Activated CD4-positive, alpha-beta T cell treated with anti-CD3 and anti-CD28 coated beads for 1 hour (primary cell): ENCODE results near the gene FNTB.

Source experiments
- DNase-seq: peaks from one replicate; pipeline ENCODE4 v3.0.0-alpha.2; 2020

The FNTB gene

GRCh38 chr14:64983439-64984310 lies 3.0 kb upstream of the FNTB start:
- DNase-seq = no peak

GRCh38 chr14:64987438-64987767 lies 708 bp downstream of the FNTB start:
- DNase-seq = no peak

GRCh38 chr14:64990296-64990695 lies 3.6 kb downstream of the FNTB start:
- DNase-seq = no peak

- no peak for DNase-seq
These were observed 4.2 kb downstream of the FNTB start for GRCh38 chr14:64990939-64991338.

- no peak for DNase-seq
These were observed 5.7 kb downstream of the FNTB start for GRCh38 chr14:64992328-64992885.

GRCh38 chr14:64993266-64993930 lies 6.7 kb downstream of the FNTB start:
- no peak for DNase-seq

GRCh38 chr14:64994540-64994939 lies 7.8 kb downstream of the FNTB start:
- no peak for DNase-seq

GRCh38 chr14:64995291-64995690 lies 8.6 kb downstream of the FNTB start:
- no peak for DNase-seq

GRCh38 chr14:64997108-64997794 lies 10.6 kb downstream of the FNTB start:
- no peak for DNase-seq

- DNase-seq = no peak
These were observed 11.8 kb downstream of the FNTB start for GRCh38 chr14:64998455-64998931.

- no peak for DNase-seq
These were observed 14.3 kb downstream of the FNTB start for GRCh38 chr14:65000898-65001591.

- DNase-seq = no peak
These were observed 15.0 kb downstream of the FNTB start for GRCh38 chr14:65001723-65002122.

GRCh38 chr14:65002586-65003210 lies 16.0 kb downstream of the FNTB start:
- no peak for DNase-seq

- DNase-seq = no peak
These were observed 16.7 kb downstream of the FNTB start for GRCh38 chr14:65003394-65003793.

- no peak for DNase-seq
These were observed 19.6 kb downstream of the FNTB start for GRCh38 chr14:65006261-65006721.

- DNase-seq = no peak
These were observed 20.5 kb downstream of the FNTB start for GRCh38 chr14:65007202-65007601.

- no peak for DNase-seq
These were observed 23.7 kb downstream of the FNTB start for GRCh38 chr14:65010211-65010931.

- DNase-seq = no peak
These were observed 24.8 kb downstream of the FNTB start for GRCh38 chr14:65011538-65011937.

GRCh38 chr14:65012353-65012752 lies 25.7 kb downstream of the FNTB start:
- no peak for DNase-seq

GRCh38 chr14:65015391-65015790 lies 28.7 kb downstream of the FNTB start:
- no peak for DNase-seq

- DNase-seq = no peak
These were observed 29.8 kb downstream of the FNTB start for GRCh38 chr14:65016471-65016870.
